Cardiac muscle cell (in vitro differentiated cells and primary cell): ENCODE data around the gene PAQR5. TPM values are rescaled to one million over a fixed set of nuclear protein-coding genes. Genes with fewer than 3 reads are reported as not detected.

Source experiments
- DNase-seq, 2 donors: peaks; one replicate each; pipeline versions ENCODE4 v3.0.0 to v3.0.0-alpha.2; 2010 to 2017; ENCODE audit warnings: low read depth in 1 of 2, low spot score in 1 of 2
- H3K27ac ChIP-seq: fragments of 200-600 bp; sonication (generic); 2 replicates; pipeline ENCODE4 v1.5.1; 2016
- H3K27me3 ChIP-seq: fragments of 200-600 bp; sonication (generic); 2 replicates; pipeline ENCODE4 v1.6.0; 2016; ENCODE audit warnings: control low read depth
- H3K36me3 ChIP-seq: fragments of 200-600 bp; sonication (generic); 2 replicates; pipeline ENCODE4 v1.5.1; 2016; ENCODE audit warnings: control low read depth
- H3K4me1 ChIP-seq: fragments of 200-600 bp; sonication (generic); 2 replicates; pipeline ENCODE4 v1.8.1; 2017; ENCODE audit warnings: low read depth, mild to moderate bottlenecking, mixed run types
- H3K4me3 ChIP-seq: fragments of 200-600 bp; sonication (generic); 2 replicates; pipeline ENCODE4 v1.5.1; 2016; ENCODE audit warnings: mild to moderate bottlenecking
- H3K9me3 ChIP-seq: fragments of 200-600 bp; sonication (generic); 2 replicates; pipeline ENCODE4 v1.5.1; 2017; ENCODE audit warnings: low read depth, mild to moderate bottlenecking, control low read depth
- CTCF ChIP-seq: IDR thresholded peaks from 2 replicates; pipeline ENCODE4 v1.5.1; 2012; ENCODE audit warnings: low read depth, mild to moderate bottlenecking, low read length
- polyA plus RNA-seq: library from polyadenylated mRNA; unstranded; fragments of >200 nt; fragmentation: Nextera tagmentation; extraction: Ambion mirVana; gene quantifications from 2 replicates; pipeline ENCODE4 v1.2.1, GENCODE V29; 2016
- total RNA-seq: library from RNA; depleted of rRNA; stranded (reverse); fragments of >200 nt; gene quantifications from 2 replicates; pipeline ENCODE4 v1.2.3, GENCODE V29; 2016

The PAQR5 gene
- total and polyA plus RNA-seq, 2 experiments from 2014 or later = 0.18 to 0.39 TPM

DNA sequence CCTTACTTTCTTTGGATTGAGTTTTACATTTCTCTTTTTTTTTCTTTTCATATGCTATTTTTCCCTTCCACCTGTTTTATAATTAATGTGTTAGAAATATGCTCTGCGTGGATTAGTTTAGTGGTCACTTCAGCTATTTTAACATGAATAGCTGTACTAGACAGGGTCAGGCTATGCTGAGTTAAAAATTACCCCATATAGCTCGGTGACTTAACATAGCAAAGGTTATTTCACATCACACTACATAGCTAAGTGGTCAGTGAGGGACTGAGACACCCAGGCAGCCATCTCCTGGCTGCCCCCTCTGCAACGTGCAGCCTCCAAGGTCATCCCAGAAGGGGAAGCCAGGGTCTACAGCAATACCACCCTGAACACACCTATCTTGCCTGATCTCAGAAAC lies 68.5 kb downstream of the PAQR5 start:
- no peak overlapping the region for H3K27ac ChIP-seq
- H3K4me3 ChIP-seq = no peak overlapping the region
- no peaks in the 10 kb centered on the region for H3K27me3 ChIP-seq
- H3K9me3 ChIP-seq = no peaks in the 10 kb centered on the region
- no peak for DNase-seq
- H3K4me1 ChIP-seq = no peaks in the 10 kb centered on the region
- TF ChIP-seq CTCF = no peak
- no peaks in the 10 kb centered on the region for H3K36me3 ChIP-seq

DNA sequence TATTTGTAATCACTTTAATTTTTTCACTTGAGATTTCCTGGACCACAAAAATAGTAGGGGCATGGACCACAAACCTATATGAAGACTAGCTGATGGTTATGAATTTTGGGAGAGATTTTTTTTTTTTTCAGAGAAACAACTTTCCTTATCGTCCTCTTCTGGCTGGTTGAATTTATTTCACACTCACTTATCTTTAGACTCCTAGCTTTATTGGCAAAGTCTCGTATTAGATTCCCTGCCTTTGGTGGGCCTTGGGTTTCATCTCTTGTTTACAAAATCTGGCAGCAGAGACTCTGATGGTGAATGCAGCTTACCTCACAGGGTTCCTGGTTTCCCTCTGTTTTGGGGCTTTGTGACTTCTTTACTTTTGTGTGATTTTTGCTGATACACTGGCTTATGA lies 70.9 kb downstream of the PAQR5 start:
- Histone ChIP-seq H3K27me3 (no peaks in the 10 kb centered on the region), H3K4me1 (no peaks in the 10 kb centered on the region), H3K27ac (no peak overlapping the region), H3K36me3 (no peaks in the 10 kb centered on the region), H3K9me3 (no peaks in the 10 kb centered on the region), H3K4me3 (no peak overlapping the region)
- no peak for TF ChIP-seq CTCF
- DNase-seq = no peak

- no peak overlapping the region for H3K27ac ChIP-seq
- H3K9me3 ChIP-seq = no peaks in the 10 kb centered on the region
- H3K4me1 ChIP-seq = no peaks in the 10 kb centered on the region
- H3K36me3 ChIP-seq = no peaks in the 10 kb centered on the region
- no peak for DNase-seq
- H3K27me3 ChIP-seq = no peaks in the 10 kb centered on the region
- no peak overlapping the region for H3K4me3 ChIP-seq
- no peak for TF ChIP-seq CTCF
These were observed 74.7 kb downstream of the PAQR5 start for GRCh38 chr15:69373406-69373805.

DNA sequence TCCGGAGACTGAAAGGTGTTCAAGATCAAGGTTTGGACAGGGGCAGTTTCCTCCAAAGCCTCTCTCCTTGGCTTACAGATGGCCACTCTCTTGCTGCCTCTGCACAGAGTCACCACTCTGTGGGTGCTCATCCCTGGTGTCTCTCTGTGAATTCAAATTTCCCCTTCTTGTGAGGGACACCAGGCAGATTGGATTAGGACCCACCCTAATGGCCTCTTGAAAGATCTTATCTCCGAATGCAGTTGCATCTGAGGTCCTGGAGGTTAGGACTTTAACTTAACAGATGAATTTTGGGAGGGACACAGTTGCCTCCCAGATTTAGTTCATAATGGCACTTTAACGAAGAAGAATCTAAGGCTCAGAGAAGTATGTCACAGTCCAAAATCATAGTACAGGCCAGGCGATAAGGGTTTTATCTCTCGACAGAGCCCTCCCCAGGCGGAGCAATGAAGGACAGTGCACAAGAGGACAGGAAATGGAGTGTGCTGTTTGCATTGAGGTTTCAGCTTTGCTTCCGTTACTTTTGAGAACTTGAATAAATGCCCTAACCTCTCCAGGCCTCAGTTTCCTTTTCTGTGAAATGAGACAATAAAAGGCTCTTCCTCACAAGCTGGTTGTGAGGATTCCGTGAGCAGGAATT lies 76.6 kb downstream of the PAQR5 start:
- Histone ChIP-seq H3K36me3 (no peaks in the 10 kb centered on the region), H3K27ac (no peak overlapping the region), H3K9me3 (no peaks in the 10 kb centered on the region), H3K4me3 (no peak overlapping the region), H3K27me3 (no peaks in the 10 kb centered on the region), H3K4me1 (no peaks in the 10 kb centered on the region)
- DNase-seq = no peak
- no peak for TF ChIP-seq CTCF

DNA sequence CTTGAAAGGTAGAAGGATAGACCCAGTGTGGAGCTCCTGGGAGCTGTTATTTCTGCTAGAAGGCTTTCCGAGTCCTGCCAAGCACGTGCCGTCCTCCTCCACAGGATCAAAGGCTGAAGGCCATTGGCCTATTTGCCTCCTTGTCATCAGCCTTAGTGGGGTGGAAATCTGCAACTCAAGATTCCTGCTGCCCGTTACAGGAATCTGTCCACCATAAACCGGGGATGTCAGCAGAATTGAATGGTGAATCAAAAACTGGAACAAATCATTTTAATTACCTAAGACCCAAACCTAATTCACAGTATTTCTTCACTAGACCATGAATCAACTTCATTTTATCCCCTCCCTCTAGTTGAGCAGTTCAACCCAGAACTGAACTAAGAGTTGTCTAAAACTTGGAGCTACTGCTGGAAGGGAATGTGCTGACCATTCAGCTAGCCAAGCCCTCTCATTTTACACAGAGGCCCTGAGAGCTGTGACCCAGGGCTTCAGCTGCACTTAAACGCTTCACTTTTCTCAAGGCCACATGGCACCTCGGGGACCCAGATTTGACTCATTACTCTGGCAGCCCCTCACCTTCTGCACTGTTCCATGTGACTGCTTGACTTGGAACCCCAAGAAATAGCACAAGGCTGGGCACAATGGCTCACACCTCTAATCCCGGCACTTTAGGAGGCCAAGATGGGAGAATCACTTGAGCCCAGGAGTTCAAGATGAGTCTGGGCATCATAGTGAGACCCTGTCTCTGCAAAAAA lies 78.7 kb downstream of the PAQR5 start:
- TF ChIP-seq CTCF = no peak
- DNase-seq = no peak
- Histone ChIP-seq H3K9me3 (no peaks in the 10 kb centered on the region), H3K4me3 (no peak overlapping the region), H3K4me1 (no peaks in the 10 kb centered on the region), H3K27ac (no peak overlapping the region), H3K27me3 (no peaks in the 10 kb centered on the region), H3K36me3 (no peaks in the 10 kb centered on the region)
